Thyroid gland (tissue), 4 donors: ENCODE data around the gene RFX8.

ENCODE experiments used
- POLR2A ChIP-seq, 2 donors: fragments of 450-650 bp; IDR thresholded peaks; one replicate each; pipeline ENCODE4 v1.6.1; 2017; ENCODE audit warnings: antibody characterized with exemption in 2 of 2, mild to moderate bottlenecking in 2 of 2, moderate library complexity in 1 of 2
- TF ChIP-seq, protein P1 (sequence below), 6 experiments: fragments of 200-600 bp in 3 of 6; fragments of 450-650 bp in 3 of 6; sonication (generic) in 3 of 6; IDR thresholded peaks; one replicate each; pipeline ENCODE4 v1.5.1; 2016 to 2019; ENCODE audit warnings: antibody characterized with exemption in 6 of 6, mild to moderate bottlenecking in 2 of 6, inconsistent platforms in 1 of 6, moderate library complexity in 1 of 6

DNA sequence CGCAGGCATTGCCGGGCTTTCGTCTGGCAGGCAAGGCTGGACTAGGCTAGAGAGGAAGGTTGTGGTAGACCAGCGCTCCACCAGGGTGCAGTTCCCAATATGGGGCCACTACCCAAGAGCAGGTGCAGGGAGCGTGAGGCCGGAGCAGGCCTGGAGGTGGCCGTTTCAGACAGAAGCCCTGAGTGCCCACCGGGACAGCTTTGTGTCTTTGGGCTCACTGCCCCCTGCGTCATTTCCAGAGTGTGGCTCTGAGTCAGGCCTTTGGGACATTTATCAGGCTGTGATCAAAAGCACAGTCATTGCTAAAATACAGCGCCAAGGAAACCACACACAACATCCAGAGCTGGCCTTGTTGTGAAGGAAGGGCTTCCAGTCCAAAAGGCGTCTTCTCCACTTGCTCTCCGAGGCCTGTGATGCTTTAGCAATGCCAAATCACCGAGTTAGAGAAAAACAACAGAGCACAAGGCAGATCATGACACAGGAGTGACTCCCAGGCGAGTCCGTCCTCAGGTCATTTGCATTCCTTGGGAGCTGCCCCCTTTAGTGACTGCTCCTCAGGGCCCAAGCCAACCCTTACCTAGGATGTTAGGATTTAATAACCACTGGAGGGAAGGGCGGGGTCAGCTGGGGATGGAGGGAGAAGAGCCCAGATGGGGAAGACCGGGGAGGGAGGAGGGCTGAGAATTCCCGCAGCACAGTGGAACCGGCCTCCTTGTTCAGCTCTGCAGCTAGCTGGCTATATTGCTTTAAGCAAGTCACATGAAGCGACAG lies 42.3 kb downstream of the RFX8 start:
- TF ChIP-seq POLR2A (IDR thresholded peaks at IDR 0.05): no peak
- TF ChIP-seq, protein P1, sequence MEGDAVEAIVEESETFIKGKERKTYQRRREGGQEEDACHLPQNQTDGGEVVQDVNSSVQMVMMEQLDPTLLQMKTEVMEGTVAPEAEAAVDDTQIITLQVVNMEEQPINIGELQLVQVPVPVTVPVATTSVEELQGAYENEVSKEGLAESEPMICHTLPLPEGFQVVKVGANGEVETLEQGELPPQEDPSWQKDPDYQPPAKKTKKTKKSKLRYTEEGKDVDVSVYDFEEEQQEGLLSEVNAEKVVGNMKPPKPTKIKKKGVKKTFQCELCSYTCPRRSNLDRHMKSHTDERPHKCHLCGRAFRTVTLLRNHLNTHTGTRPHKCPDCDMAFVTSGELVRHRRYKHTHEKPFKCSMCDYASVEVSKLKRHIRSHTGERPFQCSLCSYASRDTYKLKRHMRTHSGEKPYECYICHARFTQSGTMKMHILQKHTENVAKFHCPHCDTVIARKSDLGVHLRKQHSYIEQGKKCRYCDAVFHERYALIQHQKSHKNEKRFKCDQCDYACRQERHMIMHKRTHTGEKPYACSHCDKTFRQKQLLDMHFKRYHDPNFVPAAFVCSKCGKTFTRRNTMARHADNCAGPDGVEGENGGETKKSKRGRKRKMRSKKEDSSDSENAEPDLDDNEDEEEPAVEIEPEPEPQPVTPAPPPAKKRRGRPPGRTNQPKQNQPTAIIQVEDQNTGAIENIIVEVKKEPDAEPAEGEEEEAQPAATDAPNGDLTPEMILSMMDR (IDR thresholded peaks at IDR 0.05): no peak
